ENCODE data around the gene DNAH1.

DNAH1 gene

DNA sequence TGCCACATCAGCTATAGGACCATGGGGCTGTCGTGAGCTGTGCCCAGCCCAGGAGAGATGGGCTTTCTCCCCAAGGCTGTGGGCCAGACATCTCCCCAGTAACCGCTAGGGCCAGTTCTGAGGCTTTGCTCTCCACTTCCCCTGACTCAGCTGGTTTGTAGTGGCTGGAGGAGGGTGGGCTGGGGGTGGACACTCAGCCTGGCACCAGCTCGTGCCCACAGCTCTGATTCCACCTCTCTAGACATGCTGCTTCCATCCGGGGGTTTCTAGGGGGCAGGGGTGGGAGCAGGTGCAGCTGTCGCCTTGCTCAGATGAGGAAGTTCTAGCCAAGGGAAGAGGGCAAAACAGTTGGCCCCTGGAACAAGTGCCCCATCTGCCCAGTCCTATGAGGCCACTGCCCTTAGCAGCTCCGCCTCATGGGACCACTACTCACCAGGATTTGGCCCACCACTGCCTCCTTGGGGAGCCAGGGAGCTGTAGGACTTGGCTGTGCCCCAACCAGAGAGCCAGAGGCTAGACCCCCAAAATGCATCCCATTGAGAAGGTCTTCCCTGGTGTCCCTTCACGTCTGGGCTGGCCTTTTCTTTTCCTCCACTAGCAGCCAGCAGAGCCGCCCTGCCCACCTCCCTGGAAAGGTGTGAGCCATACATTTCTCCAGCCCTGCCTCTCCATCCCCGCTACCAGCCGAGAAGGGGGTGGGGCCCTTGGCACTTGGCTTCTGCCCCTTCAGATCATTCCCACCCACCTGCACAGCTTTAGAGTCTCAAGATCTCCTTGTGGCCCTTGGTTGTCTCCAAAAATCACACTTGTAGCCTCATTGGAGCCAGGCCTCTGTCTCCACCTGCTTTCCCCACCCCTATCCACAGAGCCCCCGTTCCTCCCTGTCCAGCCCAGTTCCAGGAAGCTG is 18.6 kb upstream of the DNAH1 start:
- DNase-seq (ENCODE audit: low read depth) = no peak
- no peak for TF ChIP-seq CTCF (IDR thresholded peaks at IDR 0.05; ENCODE audit: low read depth, low read length, missing control alignments)
- no peak overlapping the region for H3K4me3 ChIP-seq (ENCODE audit: low read depth, low read length)
- in situ Hi-C loops (cut with HindIII; ENCODE audit: low sequenced_read_pairs) = no loop called here

GRCh38 chr3:52298149-52299098 is 17.7 kb upstream of the DNAH1 start:
- H3K4me3 ChIP-seq (ENCODE audit: low read depth, low read length) = no peak overlapping the region

DNA sequence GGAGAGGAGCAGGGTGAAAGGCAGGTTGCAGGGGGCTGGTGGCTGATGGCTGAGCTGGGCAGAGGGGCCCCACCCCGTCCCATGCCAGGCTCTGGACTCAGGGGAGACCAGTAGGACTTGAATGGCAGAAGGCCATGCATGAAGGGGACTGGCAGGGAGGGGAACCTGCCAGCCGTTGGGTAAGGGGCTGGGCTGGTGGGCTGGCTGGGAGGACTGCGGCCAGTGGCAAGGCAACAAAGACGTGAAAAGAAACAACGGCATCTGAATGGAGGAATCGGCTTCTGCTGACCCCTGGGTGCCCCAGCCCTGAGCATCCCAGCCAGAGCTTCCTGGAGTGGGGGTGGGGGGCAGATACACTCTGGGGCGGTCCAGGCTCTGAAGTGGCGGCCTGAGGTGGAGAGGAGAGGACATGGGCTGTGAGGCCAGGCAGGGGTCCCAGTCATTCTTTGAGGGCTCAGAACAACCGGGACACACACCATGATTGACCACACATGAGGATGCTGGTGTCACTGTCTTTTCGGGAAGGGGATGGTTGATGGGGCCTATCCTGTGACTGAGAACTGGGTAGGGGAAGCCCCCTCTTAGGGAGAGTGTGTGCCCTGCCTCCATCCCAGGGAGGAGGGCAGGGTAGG is 16.8 kb upstream of the DNAH1 start:
- no peak overlapping the region for H3K4me3 ChIP-seq (ENCODE audit: low read depth, low read length)

More at GRCh38 chr3:52298149-52299098, 17.7 kb upstream of the DNAH1 start:
- DNase-seq (ENCODE audit: low read depth) = no peak
- in situ Hi-C loops (cut with HindIII; ENCODE audit: low sequenced_read_pairs) = no loop called here
- TF ChIP-seq CTCF (IDR thresholded peaks at IDR 0.05; ENCODE audit: low read depth, low read length, missing control alignments) = no peak

GRCh38 chr3:52299879-52300611 is 16.1 kb upstream of the DNAH1 start:
- no peak for DNase-seq (ENCODE audit: low read depth)
- in situ Hi-C loops (cut with HindIII; ENCODE audit: low sequenced_read_pairs) = no loop called here
- no peak overlapping the region for H3K4me3 ChIP-seq (ENCODE audit: low read depth, low read length)
- TF ChIP-seq CTCF (IDR thresholded peaks at IDR 0.05; ENCODE audit: low read depth, low read length, missing control alignments) = no peak

More for the DNA sequence above, 16.8 kb upstream of the DNAH1 start:
- in situ Hi-C loops (cut with HindIII; ENCODE audit: low sequenced_read_pairs) = no loop called here
- no peak for TF ChIP-seq CTCF (IDR thresholded peaks at IDR 0.05; ENCODE audit: low read depth, low read length, missing control alignments)
- DNase-seq (ENCODE audit: low read depth) = no peak

GRCh38 chr3:52302426-52303145 is 13.5 kb upstream of the DNAH1 start:
- no peak overlapping the region for H3K4me3 ChIP-seq (ENCODE audit: low read depth, low read length)
- TF ChIP-seq CTCF (IDR thresholded peaks at IDR 0.05; ENCODE audit: low read depth, low read length, missing control alignments) = no peak
- in situ Hi-C loops (cut with HindIII; ENCODE audit: low sequenced_read_pairs) = no loop called here
- no peak for DNase-seq (ENCODE audit: low read depth)

Measured in astrocyte of the cerebellum (primary cell).